ENCODE results near the gene ZNG1A.
"Not testable (repeated sequence)": the region's sequence is repeated elsewhere in the genome, so short reads cannot be mapped to it uniquely, and the experiment has no call there.

The ZNG1A gene

GRCh38 chr9:169757-170156, 9.1 kb downstream of the ZNG1A start:
- not testable (repeated sequence) for DNase-seq

GRCh38 chr9:159871-160270, 19.0 kb downstream of the ZNG1A start:
- peak; percentile 18 for DNase-seq

- not testable (repeated sequence) for DNase-seq
Measured at GRCh38 chr9:151173-151572, 27.7 kb downstream of the ZNG1A start.

- not testable (repeated sequence) for DNase-seq
Measured at GRCh38 chr9:139880-140279, 39.0 kb downstream of the ZNG1A start.

GRCh38 chr9:117995-118467, 60.8 kb downstream of the ZNG1A start, which contains the start of gene FOXD4:
Gene FOXD4, minus strand, starts transcription at chr9:118417. Its CDS starts 298 bp downstream, at chr9:118119.
- DNase-seq: peak; percentile 25

GRCh38 chr9:117144-117994, 61.5 kb downstream of the ZNG1A start:
- DNase-seq: peak; percentile 30

- DNase-seq: peak; percentile 24
Measured at GRCh38 chr9:116239-117077, 62.4 kb downstream of the ZNG1A start.

- DNase-seq: not testable (repeated sequence)
Measured at GRCh38 chr9:115118-115451, 63.8 kb downstream of the ZNG1A start.

GRCh38 chr9:114267-115117, 64.4 kb downstream of the ZNG1A start:
- DNase-seq: peak; percentile 68

- DNase-seq: peak; percentile 80
Measured at GRCh38 chr9:113468-114266, 65.2 kb downstream of the ZNG1A start.

- peak; percentile 80 for DNase-seq
Measured at GRCh38 chr9:112589-113467, 66.0 kb downstream of the ZNG1A start.

GRCh38 chr9:110672-111071, 68.2 kb downstream of the ZNG1A start:
- peak; percentile 55 for DNase-seq

- not testable (repeated sequence) for DNase-seq
Measured at GRCh38 chr9:109540-109939, 69.3 kb downstream of the ZNG1A start.

- DNase-seq: not testable (repeated sequence)
Measured at GRCh38 chr9:108742-109495, 69.9 kb downstream of the ZNG1A start.

GRCh38 chr9:105991-106390, 72.9 kb downstream of the ZNG1A start:
- not testable (repeated sequence) for DNase-seq

- DNase-seq: not testable (repeated sequence)
Measured at GRCh38 chr9:100430-100829, 78.4 kb downstream of the ZNG1A start.

GRCh38 chr9:99867-100266, 79.0 kb downstream of the ZNG1A start:
- DNase-seq: not testable (repeated sequence)

GRCh38 chr9:98775-99174, 80.1 kb downstream of the ZNG1A start:
- not testable (repeated sequence) for DNase-seq

GRCh38 chr9:94992-95391, 83.9 kb downstream of the ZNG1A start:
- DNase-seq: not testable (repeated sequence)

- DNase-seq: not testable (repeated sequence)
Measured at GRCh38 chr9:94323-94722, 84.5 kb downstream of the ZNG1A start.
